Stomach (tissue), 4 donors: ENCODE results near the gene ZFHX2.

ENCODE experiments used
- CTCF ChIP-seq, 7 experiments: fragments of 450-650 bp in 4 of 7; fragments of 200-600 bp in 3 of 7; sonication (generic) in 3 of 7; IDR thresholded peaks; one replicate each; pipeline ENCODE4 v1.5.1; 2016 to 2019; ENCODE audit warnings: antibody characterized with exemption in 7 of 7, control low read depth in 2 of 7, mild to moderate bottlenecking in 1 of 7
- POLR2A ChIP-seq, 4 donors: fragments of 450-650 bp; IDR thresholded peaks; one replicate each; pipeline ENCODE4 v1.6.1; 2016; ENCODE audit warnings: antibody characterized with exemption in 4 of 4, control low read depth in 2 of 4, mild to moderate bottlenecking in 1 of 4, moderate library complexity in 1 of 4
- POLR2AphosphoS5 ChIP-seq, 3 donors: sonication (generic); formaldehyde crosslinking; IDR thresholded peaks; one replicate each; pipeline ENCODE4 v1.6.1; 2016; ENCODE audit warnings: antibody characterized with exemption in 3 of 3

DNA sequence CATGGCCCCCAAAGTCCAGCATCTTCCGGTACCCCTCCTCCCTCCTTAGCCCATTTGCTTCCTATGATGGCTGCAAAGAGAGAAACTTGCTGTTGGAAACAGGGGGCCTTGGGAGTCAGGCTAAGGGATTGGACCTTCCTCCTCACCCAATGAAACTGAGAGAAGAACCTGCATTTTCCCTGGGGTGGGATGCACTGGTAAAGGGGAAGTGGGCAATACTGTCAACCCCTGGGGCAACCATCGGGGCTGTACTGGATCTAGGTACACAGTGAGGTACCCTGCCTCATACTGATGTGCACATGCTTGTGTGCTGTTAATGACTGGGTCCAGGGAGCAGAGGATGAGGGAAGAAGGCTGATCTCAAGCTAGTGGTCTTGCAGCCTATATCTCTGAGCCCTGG, 38.0 kb upstream of the ZFHX2 start:
- TF ChIP-seq CTCF (IDR thresholded peaks at IDR 0.05) (no peak), POLR2A (IDR thresholded peaks at IDR 0.05) (no peak), POLR2AphosphoS5 (IDR thresholded peaks at IDR 0.05) (no peak)
